K562 (cell line): ENCODE measurements around the gene VIPR2. TPM values are rescaled to one million over a fixed set of nuclear protein-coding genes. Genes with fewer than 3 reads are reported as not detected.

Experiments
- BRF1 ChIP-seq: IDR thresholded peaks from 3 replicates; pipeline ENCODE4 v1.6.1; 2011; ENCODE audit warnings: borderline replicate concordance, mild to moderate bottlenecking; ENCODE audit not compliant: insufficient read length; ENCODE audit errors: extremely low read depth
- CHD2 ChIP-seq: IDR thresholded peaks from 2 replicates; pipeline ENCODE4 v1.6.1; 2011; ENCODE audit warnings: low read depth, low read length
- COPS2 ChIP-seq: fragments of 450-650 bp; conservative IDR thresholded peaks from 2 replicates; pipeline ENCODE4 v1.6.1; 2016; ENCODE audit warnings: mild to moderate bottlenecking, moderate library complexity
- RAD21 ChIP-seq, 2 experiments: fragments of 250-450 bp in 1 of 2; fragments of 450-650 bp in 1 of 2; sonication (Bioruptor Pico) in 1 of 2; formaldehyde crosslinking in 1 of 2; IDR thresholded peaks in 1 of 2; conservative IDR thresholded peaks in 1 of 2; 2 replicates each; pipeline versions ENCODE4 v1.4.0 to v1.8.0; 2020 to 2022; ENCODE audit warnings: mild to moderate bottlenecking in 2 of 2, moderate library complexity in 1 of 2
- polyA plus RNA-seq, 8 experiments: library from polyadenylated mRNA; depleted of rRNA in 4 of 8; stranded (reverse) in 5 of 8; unstranded in 3 of 8; fragments of >200 nt; fragmentation: Nextera tagmentation in 2 of 8; fragmentation: Illumina TruSeq in 1 of 8; extraction: Ambion mirVana in 2 of 8; extraction: Trizol in 1 of 8; gene quantifications; 2 replicates each; pipeline versions ENCODE4 v1.2.1 to v1.2.3, GENCODE V29; 2011 to 2014; ENCODE audit warnings: inconsistent platforms in 1 of 8, missing spikeins in 1 of 8
- total RNA-seq, 7 experiments: library from RNA; depleted of rRNA in 6 of 7; stranded (reverse); fragments of >200 nt in 6 of 7; fragmentation: Illumina TruSeq in 2 of 7; extraction: Trizol in 2 of 7; gene quantifications; 2 replicates each; pipeline versions ENCODE4 v1.2.1 to v1.2.3, GENCODE V29; 2011 to 2021; ENCODE audit warnings: low replicate concordance in 1 of 7
- TF ChIP-seq, protein P1 (sequence below), 3 experiments: IDR thresholded peaks in 2 of 3; conservative IDR thresholded peaks in 1 of 3; 2 replicates each; pipeline ENCODE4 v1.5.1; 2011 to 2012; ENCODE audit warnings: low read length in 3 of 3, mild to moderate bottlenecking in 3 of 3, control low read depth in 2 of 3, improper control_type of control experiment in 1 of 3, inconsistent platforms in 1 of 3, low read depth in 1 of 3, mixed read lengths in 1 of 3, moderate library complexity in 1 of 3; ENCODE audit not compliant: insufficient read depth in 2 of 3
- TF ChIP-seq, protein P2 (sequence below): sonication (generic); formaldehyde crosslinking; IDR thresholded peaks from 2 replicates; pipeline ENCODE4 v1.8.0; 2023; ENCODE audit warnings: missing genetic modification reagents, mild to moderate bottlenecking, borderline replicate concordance

Gene VIPR2
- total and polyA plus RNA-seq, 9 of the 15 experiments (the other 6 are each of a cell fraction or from before 2014, with no cell fraction given): 0.04 TPM; not detected in 8

DNA sequence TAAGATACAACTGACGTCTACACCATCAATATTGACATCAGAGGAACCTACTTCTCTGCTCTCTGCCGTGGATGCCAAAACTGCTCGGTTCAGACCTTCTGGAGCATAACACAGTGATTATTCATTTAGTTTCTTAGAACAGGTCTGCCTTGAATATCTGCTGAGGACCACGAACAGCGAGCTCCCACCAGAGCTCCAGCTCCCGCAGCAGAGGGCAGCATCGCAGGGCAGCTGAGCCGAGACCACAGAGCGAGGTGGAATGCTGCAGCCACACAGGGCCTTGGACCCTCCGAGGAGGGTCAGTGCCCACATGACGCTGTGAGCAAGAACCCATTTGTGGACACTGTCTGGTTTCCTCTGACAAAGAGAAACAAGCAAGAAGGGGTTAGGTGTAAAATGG is 6.8 kb downstream of the VIPR2 start (continued):
- TF ChIP-seq RAD21 (CRISPR knock-in tag; conservative IDR thresholded peaks at IDR 0.05 in 1 of 2, IDR thresholded peaks at IDR 0.05 in 1 of 2) (peak; percentile 36 to 51), COPS2 (no peak), CHD2 (no peak), BRF1 (no peak)
- TF ChIP-seq, protein P1, sequence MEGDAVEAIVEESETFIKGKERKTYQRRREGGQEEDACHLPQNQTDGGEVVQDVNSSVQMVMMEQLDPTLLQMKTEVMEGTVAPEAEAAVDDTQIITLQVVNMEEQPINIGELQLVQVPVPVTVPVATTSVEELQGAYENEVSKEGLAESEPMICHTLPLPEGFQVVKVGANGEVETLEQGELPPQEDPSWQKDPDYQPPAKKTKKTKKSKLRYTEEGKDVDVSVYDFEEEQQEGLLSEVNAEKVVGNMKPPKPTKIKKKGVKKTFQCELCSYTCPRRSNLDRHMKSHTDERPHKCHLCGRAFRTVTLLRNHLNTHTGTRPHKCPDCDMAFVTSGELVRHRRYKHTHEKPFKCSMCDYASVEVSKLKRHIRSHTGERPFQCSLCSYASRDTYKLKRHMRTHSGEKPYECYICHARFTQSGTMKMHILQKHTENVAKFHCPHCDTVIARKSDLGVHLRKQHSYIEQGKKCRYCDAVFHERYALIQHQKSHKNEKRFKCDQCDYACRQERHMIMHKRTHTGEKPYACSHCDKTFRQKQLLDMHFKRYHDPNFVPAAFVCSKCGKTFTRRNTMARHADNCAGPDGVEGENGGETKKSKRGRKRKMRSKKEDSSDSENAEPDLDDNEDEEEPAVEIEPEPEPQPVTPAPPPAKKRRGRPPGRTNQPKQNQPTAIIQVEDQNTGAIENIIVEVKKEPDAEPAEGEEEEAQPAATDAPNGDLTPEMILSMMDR (IDR thresholded peaks at IDR 0.05 in 2 of 3, conservative IDR thresholded peaks at IDR 0.05 in 1 of 3; ENCODE audit: insufficient read depth in 2 of 3, low read depth in 1 of 3, low read length in 3 of 3): peak in 2 of 3 experiments; percentile 24 to 27; a peak in 3 of 6 replicates
- TF ChIP-seq, protein P2, sequence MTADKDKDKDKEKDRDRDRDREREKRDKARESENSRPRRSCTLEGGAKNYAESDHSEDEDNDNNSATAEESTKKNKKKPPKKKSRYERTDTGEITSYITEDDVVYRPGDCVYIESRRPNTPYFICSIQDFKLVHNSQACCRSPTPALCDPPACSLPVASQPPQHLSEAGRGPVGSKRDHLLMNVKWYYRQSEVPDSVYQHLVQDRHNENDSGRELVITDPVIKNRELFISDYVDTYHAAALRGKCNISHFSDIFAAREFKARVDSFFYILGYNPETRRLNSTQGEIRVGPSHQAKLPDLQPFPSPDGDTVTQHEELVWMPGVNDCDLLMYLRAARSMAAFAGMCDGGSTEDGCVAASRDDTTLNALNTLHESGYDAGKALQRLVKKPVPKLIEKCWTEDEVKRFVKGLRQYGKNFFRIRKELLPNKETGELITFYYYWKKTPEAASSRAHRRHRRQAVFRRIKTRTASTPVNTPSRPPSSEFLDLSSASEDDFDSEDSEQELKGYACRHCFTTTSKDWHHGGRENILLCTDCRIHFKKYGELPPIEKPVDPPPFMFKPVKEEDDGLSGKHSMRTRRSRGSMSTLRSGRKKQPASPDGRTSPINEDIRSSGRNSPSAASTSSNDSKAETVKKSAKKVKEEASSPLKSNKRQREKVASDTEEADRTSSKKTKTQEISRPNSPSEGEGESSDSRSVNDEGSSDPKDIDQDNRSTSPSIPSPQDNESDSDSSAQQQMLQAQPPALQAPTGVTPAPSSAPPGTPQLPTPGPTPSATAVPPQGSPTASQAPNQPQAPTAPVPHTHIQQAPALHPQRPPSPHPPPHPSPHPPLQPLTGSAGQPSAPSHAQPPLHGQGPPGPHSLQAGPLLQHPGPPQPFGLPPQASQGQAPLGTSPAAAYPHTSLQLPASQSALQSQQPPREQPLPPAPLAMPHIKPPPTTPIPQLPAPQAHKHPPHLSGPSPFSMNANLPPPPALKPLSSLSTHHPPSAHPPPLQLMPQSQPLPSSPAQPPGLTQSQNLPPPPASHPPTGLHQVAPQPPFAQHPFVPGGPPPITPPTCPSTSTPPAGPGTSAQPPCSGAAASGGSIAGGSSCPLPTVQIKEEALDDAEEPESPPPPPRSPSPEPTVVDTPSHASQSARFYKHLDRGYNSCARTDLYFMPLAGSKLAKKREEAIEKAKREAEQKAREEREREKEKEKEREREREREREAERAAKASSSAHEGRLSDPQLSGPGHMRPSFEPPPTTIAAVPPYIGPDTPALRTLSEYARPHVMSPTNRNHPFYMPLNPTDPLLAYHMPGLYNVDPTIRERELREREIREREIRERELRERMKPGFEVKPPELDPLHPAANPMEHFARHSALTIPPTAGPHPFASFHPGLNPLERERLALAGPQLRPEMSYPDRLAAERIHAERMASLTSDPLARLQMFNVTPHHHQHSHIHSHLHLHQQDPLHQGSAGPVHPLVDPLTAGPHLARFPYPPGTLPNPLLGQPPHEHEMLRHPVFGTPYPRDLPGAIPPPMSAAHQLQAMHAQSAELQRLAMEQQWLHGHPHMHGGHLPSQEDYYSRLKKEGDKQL (CRISPR knock-in tag): no peak
